HL-60/S4 treated with retinoic acid at 250 ng/mL for 4 days and 3 days (cell line): ENCODE measurements around the gene AKR7A2.

ENCODE experiments used
- in situ Hi-C: fragments of 300-500 bp; cut with MboI; formaldehyde crosslinking; loops from 2 replicates; pipeline ENCODE4 v1.7.0; 2022; ENCODE audit warnings: low sequenced_read_pairs

Gene AKR7A2

DNA sequence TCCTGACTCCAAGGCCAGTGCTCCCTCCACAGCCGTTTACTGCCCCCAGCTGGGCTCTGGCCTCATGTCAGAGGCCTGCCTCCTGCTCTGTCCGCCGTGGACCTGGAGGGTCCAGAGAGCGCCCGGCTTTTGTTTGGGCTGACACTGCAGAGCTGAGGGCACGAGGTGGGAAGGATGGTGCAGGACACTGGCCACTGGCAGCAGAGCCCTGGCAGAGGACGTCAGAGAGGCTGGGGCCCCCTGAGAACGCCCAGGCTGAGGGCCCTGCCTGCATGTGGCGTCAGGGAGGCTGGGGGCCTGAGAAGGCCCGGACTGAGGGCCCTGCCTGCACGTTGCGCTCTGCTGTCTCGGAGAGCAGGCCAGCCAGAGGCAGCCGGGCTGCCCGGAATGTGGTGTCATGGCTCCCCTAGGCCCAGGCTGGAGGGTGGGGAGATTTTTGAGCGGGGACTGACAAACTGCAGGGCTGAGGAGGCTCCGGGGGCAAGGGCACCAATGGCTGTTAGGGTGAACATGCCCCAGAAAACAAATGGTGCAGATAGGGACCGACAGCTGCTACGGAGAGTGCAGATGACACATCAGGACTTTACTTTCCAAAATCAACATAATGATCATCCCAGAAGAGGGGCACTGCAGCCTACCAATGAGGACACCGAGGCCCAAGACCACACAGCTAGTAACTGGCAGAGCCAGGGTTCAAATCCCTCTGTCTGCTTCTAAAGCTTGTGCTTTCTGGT lies 31.8 kb upstream of the AKR7A2 start:
- in situ Hi-C loops, result no loop called here

DNA sequence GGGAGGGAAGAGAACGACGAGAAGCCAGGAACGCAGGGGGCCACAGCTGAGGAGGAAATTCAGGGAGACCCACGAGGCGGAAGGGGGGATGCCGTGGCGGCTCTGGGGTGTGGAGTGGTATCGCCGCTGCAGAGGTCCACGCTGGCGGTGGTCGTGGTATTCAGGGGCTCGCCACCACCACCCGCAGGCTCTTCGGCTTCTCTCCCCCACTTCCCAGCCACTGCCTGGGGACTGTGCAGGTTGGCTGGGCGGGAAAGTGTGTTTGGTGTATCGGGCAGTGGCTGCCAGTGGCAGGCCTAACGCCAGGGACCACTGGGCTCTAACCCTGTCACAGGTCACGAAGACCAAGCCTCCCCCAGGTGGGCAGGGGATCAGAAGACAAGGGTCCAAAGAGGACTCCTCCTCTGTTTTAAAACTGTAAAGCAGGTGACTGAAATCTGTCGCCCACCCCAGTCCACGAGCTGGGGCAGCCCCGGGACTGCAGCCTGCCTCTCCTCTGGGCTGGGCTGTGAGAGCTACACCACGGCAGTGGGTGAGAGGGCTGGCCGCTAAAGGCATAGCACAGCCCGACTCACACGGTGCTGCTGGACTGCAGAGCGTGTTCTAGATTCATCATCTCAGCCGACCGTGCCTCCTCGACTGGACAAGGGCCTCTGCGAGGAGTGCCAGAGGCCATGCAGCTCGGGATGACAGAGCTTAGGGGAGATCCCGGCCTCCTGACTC lies 31.1 kb upstream of the AKR7A2 start:
- in situ Hi-C loops, result no loop called here

DNA sequence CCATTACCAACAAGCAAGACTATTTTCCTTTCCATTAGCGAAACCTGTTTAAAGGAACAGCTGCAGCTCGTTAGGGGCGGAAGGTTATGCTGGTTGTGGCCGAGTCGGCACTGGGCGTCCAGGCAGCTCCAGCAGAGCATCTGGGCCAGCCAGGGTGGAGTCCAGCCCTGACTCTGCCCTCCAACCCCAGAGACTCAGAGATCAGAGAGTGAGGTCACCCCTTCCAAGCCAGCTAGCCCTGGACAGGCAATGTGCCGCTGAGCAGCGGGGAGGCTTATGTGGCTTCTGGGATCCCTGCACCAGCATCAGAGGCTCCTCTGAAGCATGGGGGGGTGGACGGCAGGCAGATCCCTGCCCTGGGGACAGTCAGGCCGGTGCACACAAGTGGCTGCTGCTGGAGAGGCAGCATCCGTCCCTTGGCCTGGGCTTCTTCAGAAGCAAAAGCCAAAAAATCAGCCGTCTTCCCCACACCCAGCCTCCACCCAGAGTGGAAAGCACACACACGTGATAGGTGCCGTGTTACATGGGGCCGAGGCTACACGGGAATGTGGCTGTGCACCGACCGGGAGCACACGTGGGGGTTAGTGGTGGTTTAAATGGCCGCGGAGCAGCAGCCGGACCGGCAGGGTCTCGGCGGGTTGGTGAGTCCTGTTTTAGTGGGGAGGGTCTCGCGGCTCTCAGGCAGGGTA lies 30.3 kb upstream of the AKR7A2 start:
- in situ Hi-C loops, result no loop called here

DNA sequence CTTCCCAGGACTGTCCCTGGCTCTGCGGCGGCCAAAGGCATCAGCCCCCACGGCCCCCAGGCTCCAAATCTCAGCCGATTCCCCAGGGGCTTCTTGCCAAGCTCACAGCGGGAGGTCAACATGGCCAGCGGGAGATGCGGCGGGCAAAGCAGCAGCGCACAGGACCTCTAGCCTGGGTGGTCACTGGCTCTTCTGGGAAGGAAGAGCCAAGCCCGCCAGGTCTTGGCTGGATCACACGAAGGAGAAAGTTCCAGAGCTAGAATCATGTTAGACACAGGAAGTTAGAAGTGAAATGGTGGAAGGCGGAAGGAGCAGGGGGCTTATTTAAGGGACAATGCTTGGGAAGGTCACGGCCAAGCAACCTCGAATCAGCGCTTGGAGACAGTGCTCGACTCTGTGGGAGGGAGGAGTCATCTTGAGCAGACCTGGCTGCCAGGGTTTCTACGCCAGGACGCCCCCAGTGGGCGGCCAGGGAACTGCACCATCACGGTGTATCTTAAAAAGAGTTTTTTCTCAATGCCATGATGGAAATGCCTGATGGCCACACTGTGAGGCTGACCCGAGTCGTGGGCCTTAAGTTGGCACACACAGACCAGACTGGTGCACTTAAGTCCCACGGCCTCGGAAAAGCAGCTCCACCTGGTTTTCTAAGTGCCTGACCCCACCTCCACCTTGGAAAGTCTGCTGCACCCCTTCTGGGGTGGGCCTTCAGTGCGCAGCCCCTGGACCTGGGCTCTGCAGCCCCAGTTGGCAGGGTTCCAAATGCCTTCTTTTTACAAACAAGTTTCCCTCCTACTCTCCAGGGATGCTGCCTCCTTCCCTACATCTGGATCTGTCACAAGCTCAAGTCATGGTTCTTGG lies 29.5 kb upstream of the AKR7A2 start:
- in situ Hi-C loops, result no loop called here

DNA sequence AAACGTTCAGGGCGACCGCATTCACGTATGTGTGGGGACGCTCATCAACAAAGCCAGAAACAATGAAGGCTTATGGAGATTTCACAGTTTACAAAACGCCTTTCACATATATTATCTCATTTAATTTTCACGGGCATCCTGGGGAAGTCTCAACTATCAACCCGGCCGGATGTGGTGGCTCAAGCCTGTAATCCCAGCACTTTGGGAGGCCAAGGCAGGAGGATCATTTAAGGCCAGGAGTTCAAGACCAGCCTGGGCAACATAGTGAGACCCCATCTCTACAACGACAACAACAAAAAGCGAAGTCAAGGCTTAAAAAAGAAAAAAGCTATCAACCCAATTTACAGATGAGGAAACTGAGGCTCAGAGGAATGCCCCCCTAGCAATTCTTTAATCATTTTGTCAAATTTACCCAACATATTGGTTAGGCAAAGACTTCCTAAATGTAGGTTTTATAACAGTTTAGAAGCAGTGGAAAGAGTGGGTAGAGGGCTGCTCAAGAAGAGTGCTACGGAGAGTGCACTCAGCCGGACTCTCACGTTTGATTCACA lies 28.5 kb upstream of the AKR7A2 start:
- in situ Hi-C loops, result no loop called here

DNA sequence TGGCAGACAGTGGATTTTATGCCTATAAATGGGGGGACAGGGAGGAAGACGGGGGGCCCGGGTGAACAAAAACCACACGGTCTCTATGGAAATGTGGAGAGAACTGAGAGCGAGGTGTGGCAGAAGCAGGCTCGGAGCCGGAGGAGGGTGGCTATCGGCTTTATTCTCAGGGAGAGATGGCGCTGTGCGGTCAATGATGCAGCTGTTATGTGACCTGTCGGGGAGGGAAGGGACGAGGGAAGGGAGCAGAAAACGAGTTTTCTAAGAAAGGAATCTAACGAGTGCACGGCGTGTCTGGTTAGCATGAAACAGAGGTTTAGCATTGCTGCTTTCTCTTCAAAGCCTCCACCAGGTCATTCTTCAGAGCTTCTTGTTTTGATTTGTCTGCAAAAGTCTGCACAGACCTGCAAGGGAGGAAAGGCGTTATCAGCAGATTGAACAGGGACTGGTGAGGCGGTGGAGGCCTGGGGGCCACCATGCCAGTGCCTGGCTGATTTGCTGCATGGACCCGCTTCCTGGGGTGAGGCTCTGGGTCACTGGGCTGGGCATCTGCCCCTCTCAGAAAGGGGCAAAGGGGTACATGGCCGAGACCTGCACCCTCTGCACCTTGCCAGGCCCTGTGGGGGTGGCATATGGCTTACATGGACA lies 27.4 kb upstream of the AKR7A2 start:
- in situ Hi-C loops, result no loop called here

DNA sequence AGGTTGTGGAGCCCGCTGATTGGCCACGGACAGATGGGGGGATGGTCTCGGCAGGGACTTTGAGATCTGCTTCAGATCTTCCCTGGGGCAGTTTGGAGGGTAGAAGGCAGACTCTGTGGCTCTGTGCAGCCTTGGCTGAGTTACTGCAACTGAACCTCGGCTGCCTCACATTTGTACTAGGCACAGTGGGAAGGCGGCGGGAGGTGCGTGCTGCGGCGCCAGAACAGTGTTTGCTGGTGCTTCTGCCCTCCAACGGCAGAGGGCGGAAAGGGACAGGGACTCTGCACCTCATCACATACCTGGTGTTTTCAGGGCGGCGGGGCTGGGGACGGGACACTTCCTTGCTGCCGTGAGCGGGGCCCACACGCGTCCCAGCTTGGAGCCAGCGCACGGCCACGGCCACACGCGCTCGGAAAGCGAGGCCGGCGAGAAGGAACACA lies 26.4 kb upstream of the AKR7A2 start:
- in situ Hi-C loops, result no loop called here

DNA sequence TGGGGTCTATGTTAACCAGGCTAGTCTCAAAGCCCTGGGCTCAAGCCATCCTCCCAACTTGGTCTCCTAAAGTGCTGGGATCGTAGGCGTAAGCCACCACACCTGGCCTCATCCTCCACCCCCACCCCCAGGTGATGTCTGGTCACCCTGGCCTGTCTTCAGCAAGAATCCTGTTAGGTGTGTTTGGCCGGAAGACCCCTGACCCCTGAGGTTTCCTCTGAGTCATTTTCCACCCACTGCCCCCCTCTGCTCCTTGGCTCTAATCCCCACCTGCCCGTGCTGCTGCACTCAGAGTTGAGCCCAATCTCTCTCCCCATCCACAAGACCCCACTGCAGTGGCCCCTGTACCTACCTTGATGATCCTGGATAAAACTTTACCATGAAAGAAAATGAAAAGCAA lies 25.3 kb upstream of the AKR7A2 start:
- in situ Hi-C loops, result no loop called here

DNA sequence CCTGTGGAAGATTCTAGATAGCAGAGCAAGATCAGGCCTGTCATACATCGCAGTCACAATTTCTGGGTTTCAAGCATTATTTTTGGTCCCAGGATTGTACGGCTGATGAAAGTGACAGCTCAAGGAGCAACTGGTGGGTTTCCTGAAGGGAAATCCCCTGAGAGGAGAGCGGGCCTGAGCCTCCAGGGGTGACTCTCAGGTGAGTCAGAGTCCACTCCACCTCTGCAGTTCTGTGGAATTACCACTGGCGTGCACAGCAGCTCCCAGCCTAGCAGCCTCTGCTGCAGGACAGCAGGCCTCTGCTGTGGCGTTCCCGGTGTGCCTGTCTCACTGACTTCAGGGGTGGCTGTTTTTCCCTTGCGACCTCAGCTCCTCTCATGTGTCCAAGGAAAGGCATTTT lies 24.6 kb upstream of the AKR7A2 start:
- in situ Hi-C loops, result no loop called here

DNA sequence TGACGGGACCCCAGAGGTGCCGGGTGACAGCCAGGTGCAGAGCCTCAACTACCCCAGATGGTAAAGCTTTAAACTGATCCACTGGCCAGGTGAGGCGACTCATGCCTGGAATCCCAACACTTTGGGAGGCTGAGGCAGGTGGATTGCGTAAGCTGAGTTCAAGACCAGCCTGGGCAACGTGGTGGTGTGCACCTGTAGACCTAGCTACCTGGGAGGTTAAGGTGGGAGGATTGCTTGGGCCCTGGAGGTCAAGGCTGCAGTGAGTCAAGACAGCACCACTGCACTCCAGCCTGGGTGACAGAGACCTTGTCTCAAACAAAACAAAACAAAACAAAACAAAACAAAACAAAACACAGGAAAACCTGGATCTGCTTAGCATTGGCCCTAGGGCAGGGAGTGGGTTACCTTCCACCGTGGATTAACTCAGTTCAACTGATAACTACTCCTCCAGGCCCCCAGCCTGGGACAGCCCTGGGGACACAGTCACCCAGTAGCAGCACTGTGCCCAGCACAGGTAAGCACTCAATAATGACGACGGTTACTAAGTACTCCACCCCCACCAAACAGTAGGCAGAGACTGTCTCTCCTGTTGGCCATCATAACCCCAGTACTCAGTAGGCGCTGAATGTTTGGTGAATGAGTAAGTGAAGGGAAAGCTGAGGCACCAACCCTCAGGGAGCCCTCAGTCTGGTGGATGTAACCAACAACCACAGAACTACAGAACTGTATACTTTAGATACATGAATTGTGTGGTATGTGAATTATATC lies 21.8 kb upstream of the AKR7A2 start:
- in situ Hi-C loops, result no loop called here

DNA sequence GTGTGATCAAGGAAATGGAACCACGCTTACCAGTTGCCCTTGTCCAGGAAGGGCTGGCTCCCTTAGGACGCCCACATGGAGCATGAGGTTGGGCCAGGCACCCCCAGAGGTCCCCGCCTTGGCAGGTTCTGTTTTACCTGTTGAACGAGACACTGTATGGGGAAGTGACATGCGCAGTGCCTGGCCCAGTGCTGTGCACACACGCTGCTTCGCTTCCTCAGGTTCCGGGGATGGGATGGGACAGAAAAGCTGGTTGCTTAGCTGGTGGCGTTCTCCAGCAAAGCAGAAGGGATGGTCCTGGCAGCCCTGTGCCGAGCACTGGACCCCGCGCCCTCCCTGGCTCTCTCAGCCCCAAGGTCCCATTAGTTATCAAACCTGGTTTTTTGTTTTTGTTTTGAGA lies 20.9 kb upstream of the AKR7A2 start:
- in situ Hi-C loops, result no loop called here

DNA sequence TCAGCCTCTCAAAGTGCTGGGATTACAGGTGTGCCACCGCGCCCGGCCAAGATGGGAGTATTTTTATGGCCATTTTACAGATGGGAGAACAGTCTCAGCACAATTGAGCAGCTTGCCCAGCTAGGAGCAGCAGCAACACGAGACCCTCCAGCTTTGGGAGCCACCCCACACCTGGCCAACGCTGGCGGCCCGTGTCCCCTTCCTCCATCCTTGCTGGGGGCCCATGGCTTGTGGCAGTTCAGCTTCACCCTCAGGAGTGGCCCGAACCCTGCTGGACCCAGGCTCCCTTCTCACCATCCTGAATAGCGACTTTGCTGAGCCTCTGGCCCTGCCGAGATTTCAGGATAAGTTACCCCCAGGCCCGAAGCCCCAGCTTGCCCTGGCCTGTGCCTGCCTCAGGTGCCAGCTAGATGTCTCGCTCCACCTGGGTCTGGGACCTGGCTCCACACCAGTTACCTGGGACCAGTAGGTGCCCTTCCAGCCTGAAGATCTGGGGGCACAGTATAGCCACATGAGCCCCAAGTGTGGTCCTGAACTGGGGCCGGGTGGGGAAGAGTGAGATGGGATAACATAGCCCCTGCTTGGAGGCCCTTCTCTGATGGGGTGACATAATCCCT lies 19.4 kb upstream of the AKR7A2 start:
- in situ Hi-C loops, result no loop called here

DNA sequence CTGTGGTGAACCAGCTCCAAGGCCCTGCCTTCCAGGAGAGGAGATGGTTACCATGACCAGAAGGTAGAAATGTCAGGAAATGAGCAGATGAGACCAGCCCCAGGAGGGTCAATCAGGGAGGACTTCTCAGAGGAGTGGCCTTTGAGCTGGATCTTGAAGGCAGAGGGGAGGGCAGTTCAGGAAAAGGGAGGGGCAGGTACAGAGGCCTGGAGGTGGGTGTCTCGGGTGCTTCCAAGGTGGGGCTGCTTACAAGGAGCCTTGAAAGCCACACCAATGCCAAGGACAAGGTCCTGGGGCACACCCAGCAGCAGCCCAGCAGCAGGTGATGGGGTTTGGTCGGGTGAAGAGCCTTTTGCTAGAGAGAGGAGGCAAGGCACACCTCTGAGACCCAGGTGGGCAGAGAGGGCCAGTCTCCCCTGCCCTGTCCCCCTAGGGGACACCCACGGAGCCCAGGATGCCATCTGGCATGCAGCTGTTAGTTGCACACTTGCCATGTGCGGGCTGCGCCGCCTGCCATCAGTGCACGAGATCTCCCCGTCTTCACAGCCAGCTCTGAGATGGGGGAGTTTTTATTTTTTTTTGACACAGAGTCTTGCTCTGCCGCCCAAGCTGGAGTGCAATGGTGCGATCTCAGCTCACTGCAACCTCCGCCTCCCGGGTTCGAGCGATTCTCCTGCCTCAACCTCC lies 18.6 kb upstream of the AKR7A2 start:
- in situ Hi-C loops, result no loop called here

DNA sequence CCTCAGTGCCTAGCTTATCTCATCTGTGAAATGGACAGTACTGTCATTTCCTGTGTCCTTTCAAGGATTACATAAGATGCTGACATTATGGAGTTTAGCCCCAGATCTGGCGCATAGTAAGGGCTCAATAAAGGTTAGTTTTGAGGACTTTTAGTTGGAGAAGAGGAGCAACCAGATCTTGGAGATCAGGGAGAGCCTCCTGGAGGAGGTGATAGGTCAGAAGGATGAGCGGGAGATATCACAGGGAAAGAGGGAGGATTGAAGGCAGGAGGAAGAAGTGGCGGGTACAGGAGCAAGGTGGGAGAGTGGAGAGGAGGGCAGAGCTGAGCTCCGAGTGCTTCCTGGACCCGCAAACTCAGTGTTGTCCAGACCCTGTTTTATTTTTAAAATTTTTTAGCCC lies 17.7 kb upstream of the AKR7A2 start:
- in situ Hi-C loops, result no loop called here

DNA sequence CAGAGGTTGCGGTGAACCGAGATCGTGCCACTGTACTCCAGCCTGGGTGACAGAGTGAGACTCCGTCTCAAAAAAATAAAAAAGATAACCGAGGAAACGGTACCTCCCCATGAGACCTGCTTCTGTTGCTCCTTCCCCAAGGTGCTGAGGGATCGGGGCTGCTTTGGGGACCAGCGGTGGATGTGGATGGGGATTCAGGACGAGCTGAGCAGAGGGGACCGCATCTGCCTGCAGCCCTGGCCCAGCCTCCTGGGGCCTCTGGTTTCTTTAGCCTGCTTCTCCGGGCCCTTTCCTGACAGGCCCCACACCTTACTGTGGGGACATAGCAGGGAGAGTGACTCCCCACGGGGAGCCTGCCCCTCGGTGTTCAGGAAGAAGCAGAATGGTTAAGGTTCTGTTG lies 17.2 kb upstream of the AKR7A2 start:
- in situ Hi-C loops, result no loop called here

DNA sequence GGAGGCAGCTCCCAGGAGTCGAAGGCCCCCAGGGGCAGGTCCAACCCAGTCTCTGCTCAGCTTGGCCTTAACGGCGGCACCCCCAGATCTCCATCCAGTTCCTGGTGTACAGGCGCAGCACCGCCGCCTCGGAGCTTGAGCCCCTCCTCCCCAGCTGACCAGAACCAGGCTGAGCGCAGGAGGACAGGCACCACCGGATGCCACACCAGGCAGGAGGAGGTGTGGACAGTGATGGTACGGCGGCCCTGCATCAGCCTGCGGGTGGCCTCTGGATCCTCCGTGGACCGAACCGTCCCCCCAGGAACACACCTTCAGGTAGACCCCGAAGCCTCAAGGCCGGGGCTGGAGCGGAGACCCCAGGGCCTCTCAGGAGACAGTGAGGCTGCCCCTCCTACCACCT lies 16.5 kb upstream of the AKR7A2 start:
- in situ Hi-C loops, result no loop called here

DNA sequence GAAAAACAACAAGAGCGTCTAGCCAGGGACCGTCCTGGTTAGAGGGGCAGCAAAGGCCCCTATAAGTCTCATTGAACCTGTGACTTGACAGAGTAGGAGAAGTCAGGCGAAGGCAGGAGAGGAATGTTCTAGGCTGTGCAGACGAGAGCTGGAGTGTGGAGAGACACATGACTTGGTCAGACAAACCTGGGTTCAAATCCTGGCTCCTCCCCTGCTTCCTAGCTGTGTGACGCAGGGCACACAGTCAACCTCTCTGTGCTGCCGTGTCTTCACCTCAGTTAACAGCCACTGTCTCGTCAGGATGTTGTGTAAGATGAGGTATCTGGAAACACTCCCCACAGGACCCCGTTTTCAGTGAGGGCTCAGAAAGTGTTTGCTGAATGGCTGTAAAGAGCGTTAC lies 15.8 kb upstream of the AKR7A2 start:
- in situ Hi-C loops, result no loop called here

DNA sequence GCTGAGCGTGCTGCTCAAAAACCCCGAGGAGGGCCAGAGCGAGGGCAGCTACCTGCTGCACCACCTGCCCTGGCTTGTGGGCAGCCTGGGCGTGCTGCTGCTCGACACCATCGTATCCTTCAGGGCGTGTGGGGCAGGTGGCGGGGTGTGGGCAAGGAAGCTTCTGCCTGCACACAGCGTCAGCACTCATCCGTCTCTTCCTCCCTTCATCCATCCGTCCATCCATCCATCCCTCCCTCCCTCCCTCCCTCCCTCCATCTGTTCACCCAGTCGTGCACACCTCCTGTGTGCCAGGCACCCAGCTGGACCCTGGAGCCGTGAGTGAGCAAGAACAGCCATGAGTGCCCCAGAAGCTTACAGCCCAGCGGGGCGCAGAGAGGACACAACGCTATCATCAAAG lies 15.4 kb upstream of the AKR7A2 start:
- in situ Hi-C loops, result no loop called here

DNA sequence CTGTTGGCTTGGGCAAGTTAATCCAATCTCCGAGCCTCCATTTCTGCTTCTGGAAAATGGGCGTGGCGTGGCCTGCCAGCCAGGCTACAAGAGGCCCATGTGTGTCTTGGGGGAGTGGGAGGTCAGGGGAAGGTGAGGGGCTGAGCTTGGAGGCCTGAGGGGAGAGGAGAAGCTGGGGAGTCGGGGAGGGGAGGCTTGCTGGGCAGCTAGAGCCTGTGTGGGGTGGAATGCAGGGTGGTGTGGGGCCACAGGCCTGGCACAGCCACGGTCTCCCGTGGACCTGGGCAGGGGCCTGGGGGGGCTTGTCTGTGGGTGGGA lies 14.8 kb upstream of the AKR7A2 start:
- in situ Hi-C loops, result no loop called here
